Cardiac fibroblast (primary cell): Measurements from ENCODE around the gene HMGXB3.

ENCODE experiments used
- DNase-seq, 2 donors: peaks; one replicate each; pipeline versions ENCODE4 v3.0.0 to v3.0.0-alpha.2; 2010; ENCODE audit warnings: low read depth in 2 of 2
- H3K4me3 ChIP-seq, 2 donors: replicated peaks in 1 of 2; 1 replicate in 1 of 2; 2 replicates in 1 of 2; pipeline ENCODE4 v1.5.1; 2011; ENCODE audit warnings: low read depth in 2 of 2, low read length in 2 of 2, mild to moderate bottlenecking in 2 of 2, moderate library complexity in 1 of 2
- CTCF ChIP-seq: IDR thresholded peaks from one replicate; pipeline ENCODE4 v1.5.1; 2011; ENCODE audit warnings: low read depth, mild to moderate bottlenecking, low read length, inconsistent platforms

The HMGXB3 gene

GRCh38 chr5:150000256-150000989 lies at the start of gene HMGXB3, which contains the start of gene TIGD6:
HMGXB3 (plus strand) TSS chr5:150000739; CDS start chr5:150004853, 4,114 bp downstream.
TIGD6 (minus strand) TSS chr5:150000654; CDS start chr5:149996348, 4,306 bp downstream.
- no peak for TF ChIP-seq CTCF
- H3K4me3 ChIP-seq, result peak within 1 kb of the TSS; percentile 74 to 96
- DNase-seq, result peak; percentile 93 to 96

- no peak overlapping the region for H3K4me3 ChIP-seq
- DNase-seq, result no peak
- peak; percentile 7 for TF ChIP-seq CTCF
Measured at GRCh38 chr5:149951138-149951749, 49.3 kb upstream of the HMGXB3 start.

GRCh38 chr5:149953436-149954121 lies 47.0 kb upstream of the HMGXB3 start:
- H3K4me3 ChIP-seq, result no peak overlapping the region
- no peak for TF ChIP-seq CTCF
- DNase-seq, result no peak

GRCh38 chr5:149954798-149955197 lies 45.7 kb upstream of the HMGXB3 start:
- TF ChIP-seq CTCF, result no peak
- no peak for DNase-seq
- H3K4me3 ChIP-seq, result no peak overlapping the region

- no peak overlapping the region for H3K4me3 ChIP-seq
- DNase-seq, result no peak
- no peak for TF ChIP-seq CTCF
Measured at GRCh38 chr5:149956685-149957084, 43.9 kb upstream of the HMGXB3 start.

- H3K4me3 ChIP-seq, result no peak overlapping the region
- no peak for DNase-seq
- no peak for TF ChIP-seq CTCF
Measured at GRCh38 chr5:149957855-149958254, 42.7 kb upstream of the HMGXB3 start.
